Left lobe of liver (tissue), 2 donors: ENCODE data around the gene SLC2A4. TPM values are rescaled to one million over a fixed set of nuclear protein-coding genes. Genes with fewer than 3 reads are reported as not detected.
A peak's percentile ranks its signal among the peaks of the same experiment; 100 is the strongest.

Experiments
- ATAC-seq: fragments of 200-7000 bp; cut with Tn5 transposase; one replicate; pipeline ENCODE4 v1.9.1; 2020; ENCODE audit warnings: mild to moderate bottlenecking, moderate library complexity
- DNase-seq: peaks from one replicate; pipeline ENCODE4 v3.0.0-alpha.2; 2020; ENCODE audit warnings: low spot score
- total RNA-seq: library from RNA; stranded (reverse); gene quantifications from one replicate; pipeline ENCODE4 v1.2.1, GENCODE V29; 2021
- donor health status: DM: no; HTN: no; CAD: no; lungs with moderate emphysema.
- donor health status: DM: no; HTN: yes; CAD: no.

SLC2A4 gene
- total RNA-seq, 1 donor from 2014 or later = 0.48 TPM

DNA sequence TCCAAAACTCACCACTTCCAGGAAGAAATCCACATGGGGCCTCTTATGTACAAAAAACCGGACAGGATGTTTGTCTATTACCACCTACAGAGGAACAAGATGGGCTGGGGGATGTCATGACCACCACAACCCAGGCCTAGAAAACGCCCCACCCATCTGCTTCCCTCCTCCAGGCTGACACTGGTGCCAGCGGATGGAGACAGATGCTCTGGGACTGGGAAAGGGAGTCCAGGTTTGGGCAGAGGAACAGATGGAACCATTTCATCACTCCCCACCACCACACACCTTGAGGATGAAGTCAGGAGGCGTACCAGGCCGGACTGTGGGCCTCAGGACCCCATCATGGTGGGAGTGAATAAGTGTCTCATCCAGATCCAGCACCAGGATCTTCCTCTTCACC is 34.7 kb upstream of the SLC2A4 start:
- ATAC-seq (no peak), DNase-seq (no peak)

GRCh38 chr17:7248796-7249195 is 32.7 kb upstream of the SLC2A4 start:
- ATAC-seq = no peak
- DNase-seq = no peak

- ATAC-seq = no peak
- no peak for DNase-seq
Measured at GRCh38 chr17:7249214-7249613, 32.3 kb upstream of the SLC2A4 start.

DNA sequence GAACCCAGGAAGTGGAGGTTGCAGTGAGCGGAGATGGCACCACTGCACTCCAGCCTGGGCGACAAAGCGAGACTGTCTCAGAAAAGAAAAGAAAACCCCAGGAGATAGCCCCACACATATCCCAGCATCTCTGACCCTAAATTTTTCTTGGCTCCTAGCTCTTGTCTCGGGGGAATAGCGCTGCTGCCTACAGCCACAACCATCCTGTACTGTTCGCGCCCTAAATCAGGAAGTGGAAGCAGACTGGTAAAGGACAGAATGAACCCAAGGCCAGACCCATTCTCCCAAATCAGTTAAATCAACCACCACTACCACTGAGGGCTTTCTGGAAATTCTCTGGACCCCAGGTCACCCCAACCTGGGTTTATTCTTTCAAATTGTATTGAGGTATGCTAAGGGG is 31.7 kb upstream of the SLC2A4 start:
- no peak for ATAC-seq
- DNase-seq = no peak

GRCh38 chr17:7250695-7251627 is 30.6 kb upstream of the SLC2A4 start:
- DNase-seq (peak; percentile 52), ATAC-seq (no peak)

- DNase-seq = peak; percentile 99
- peak; percentile 87 for ATAC-seq
Measured at GRCh38 chr17:7251661-7252175, 29.8 kb upstream of the SLC2A4 start, which contains the start of gene CTDNEP1. TSS of gene CTDNEP1 (minus strand) at chr17:7251734. CDS start at chr17:7251296, 438 bp downstream.

DNA sequence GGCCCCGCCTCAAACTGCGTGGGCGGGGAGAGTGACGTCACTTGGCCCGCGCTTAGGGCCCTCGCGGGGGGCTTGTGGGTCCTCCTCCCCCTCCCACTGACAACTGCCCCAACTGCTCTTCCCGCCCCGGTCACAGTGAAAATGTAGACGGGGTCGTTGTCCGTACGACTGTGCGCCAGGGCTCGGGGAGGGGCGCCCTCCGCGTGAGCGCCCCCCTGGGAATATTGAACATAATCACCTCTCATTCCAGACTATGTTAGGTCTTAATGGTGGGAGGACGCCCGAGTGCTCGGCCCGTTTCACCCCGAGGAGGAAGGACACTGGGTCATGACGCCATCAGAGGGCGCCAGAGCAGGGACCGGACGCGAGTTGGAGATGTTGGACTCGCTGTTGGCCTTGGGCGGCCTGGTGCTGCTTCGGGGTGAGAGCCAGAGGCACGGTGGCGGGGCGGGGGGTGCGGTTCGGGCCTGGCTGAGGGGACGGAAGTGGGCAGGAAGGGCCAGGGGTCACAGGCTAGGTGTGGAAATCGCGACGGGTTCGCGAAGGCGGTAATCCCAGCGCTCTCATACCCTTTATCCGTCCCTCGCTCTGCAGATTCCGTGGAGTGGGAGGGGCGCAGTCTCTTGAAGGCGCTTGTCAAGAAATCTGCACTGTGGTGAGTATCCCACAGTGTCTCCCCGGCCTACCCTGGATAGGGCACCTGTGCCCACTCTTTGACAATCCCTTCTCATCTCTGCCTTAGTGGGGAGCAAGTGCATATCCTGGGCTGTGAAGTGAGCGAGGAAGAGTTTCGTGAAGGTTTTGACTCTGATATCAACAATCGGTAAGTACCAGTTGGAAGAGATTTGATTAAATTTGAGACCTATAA is 29.1 kb upstream of the SLC2A4 start, which contains the start of gene ELP5:
ELP5 (plus strand) TSS at position 40 of the 868 bp plus-strand sequence; CDS start at position 376, 336 bp downstream.
- peak; percentile 77 for ATAC-seq
- DNase-seq = peak; percentile 96

DNA sequence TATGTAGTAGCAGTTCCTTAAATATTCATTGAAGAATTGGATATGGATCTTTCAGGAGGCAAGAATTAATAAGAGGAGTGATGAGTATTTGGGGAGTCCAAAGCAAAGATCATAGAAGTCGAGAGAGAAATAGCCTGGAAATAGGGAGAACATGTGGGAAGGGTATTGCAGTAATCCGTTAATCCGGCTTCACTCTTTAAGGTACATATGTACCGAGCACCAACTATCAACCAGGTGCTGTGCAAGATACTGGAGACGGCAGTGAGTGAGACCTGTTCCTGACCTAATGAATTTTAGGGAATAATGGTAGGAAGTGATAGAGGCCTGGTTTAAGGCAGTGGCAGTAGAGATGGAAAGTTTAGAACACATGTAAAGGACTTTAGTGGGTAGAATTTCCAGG is 28.4 kb upstream of the SLC2A4 start:
- ATAC-seq (no peak), DNase-seq (no peak)

DNA sequence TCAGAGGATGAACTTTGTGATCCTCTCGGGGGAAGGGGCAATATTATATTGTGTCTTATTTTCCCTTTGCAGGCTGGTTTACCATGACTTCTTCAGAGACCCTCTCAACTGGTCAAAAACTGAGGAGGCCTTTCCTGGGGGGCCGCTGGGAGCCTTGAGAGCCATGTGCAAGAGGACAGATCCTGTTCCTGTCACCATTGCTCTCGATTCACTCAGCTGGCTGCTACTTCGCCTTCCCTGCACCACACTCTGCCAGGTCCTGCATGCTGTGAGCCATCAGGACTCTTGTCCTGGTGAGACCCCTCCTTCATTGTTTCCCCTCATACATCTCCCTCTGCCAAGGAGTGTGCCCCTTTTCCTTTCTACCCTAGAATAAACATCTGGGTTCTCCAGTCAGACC is 27.0 kb upstream of the SLC2A4 start:
- DNase-seq (no peak), ATAC-seq (no peak)

GRCh38 chr17:7256766-7257456 is 24.6 kb upstream of the SLC2A4 start:
- no peak for DNase-seq
- ATAC-seq = no peak

GRCh38 chr17:7258731-7259554 is 22.6 kb upstream of the SLC2A4 start:
- ATAC-seq (peak; percentile 66), DNase-seq (peak; percentile 92)

GRCh38 chr17:7259555-7259889 is 22.0 kb upstream of the SLC2A4 start:
- DNase-seq = no peak
- ATAC-seq = peak; percentile 1

GRCh38 chr17:7260151-7260550 is 21.4 kb upstream of the SLC2A4 start:
- DNase-seq (no peak), ATAC-seq (peak; percentile 5)

DNA sequence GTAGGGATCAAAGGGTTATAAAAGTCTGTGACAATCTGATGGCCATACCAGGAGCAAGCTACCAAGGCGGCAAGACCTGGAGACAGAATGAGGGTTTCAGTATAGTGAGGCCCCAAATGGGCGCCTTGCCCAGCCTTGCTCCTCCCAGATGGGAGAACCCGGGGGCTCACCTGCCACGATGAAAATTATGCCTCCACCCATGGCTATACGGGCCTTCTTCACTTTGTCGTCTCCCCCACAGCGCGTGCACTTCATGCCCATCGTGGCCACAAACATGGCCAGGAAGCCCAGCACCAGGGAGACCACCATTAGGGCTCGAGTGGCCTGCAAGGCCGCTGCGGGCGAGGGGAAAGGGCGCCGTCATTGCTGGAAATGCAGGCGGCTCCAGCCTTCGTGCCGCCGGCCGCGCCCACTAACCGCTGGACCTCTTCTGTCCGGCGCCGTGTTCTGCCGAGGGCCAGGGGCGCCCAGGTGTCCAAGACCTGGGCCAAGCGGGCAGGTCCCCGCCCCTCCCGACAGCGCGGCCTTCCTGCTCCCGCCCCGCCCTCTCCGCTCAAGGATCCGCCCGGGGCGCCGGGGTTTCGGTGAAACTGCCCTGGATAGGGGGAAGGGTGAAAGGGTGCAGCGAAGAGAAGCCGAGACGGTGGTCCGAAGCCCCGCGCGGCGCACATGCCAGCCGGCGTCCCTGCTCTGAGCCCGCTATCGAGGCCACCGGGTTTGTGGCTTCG is 20.7 kb upstream of the SLC2A4 start:
- peak; percentile 91 for DNase-seq

DNA sequence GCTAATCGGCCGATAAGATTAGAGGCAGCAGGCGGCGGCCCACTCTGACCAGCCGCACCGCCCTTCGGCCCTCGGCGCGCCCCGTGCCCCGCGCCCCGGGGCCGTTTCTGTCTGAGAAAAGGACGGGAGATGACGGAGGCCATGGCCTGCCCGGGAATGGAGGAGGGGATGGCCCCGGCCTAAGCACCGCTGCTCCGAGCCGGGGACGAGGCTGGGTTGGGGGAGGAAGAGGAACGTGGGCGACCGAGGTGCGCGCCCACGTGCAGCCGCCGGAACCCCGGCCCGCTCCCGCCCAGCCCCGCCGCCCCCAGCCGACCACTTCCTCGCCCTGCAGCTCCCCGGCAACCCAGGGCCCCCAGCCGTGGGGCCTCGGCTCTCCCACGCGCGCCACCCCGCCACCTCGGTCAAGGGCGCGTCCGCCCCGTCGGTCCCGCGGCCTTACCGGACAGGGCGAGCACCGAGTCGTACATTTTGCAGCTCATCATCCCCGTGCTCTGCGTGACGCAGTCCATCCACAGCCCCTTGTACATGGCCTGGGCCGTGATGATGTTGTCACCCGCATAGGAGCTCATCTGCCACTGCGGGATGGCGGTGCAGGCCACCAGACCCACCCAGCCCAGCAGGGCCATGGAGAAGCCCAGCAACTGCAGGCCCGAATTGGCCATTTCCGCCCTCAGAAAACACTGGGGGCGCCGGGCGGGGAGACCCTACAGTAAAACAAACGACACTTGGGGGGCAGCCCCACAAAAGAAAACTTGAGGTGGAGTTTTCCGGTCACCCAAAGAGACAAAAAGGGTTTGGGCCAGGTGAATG is 19.9 kb upstream of the SLC2A4 start:
- no peak for DNase-seq
- ATAC-seq = peak; percentile 30

More for the DNA sequence above, 20.7 kb upstream of the SLC2A4 start:
- ATAC-seq = peak; percentile 78

DNA sequence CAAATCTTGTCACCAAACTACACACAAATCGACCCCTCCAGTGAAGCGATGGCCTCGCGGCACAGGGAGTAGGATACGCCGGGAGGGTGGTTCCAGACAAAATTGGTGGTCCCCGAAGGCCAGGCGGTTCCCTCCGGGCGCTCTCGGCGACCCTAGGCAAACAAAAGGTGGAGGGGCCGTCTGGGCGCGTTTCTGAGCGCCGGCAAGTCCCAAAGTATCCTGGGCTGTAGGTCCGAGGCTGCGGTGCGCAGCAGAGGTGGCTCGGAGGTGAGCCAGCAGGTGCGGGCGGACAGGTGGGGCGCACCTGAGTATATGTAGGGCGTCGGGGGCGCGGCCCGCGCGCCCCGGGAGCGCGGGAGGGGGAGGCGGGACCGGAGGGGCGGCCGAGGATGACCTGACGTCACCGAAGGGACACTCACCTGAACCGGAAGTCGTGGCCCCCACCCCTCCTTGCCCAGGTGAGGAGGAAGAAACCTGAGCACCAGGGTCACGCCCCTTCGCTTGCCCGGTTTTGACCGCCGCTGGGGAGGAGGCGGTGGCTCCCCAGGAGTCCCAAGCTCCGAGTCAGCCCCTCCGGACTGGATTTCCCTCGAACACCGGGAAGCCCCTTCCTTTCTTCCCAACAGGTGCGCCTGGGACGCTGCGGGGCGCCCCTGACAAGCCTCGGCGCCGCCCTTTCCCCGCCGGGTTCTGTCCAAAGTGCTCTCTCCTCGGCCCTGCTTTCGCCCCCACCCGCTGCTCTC is 19.2 kb upstream of the SLC2A4 start, which contains the start of gene CLDN7:
CLDN7 (minus strand) TSS at position 287 of the 743 bp plus-strand sequence. CDS start 435 bp downstream, outside the sequence.
- no peak for ATAC-seq

More for the DNA sequence above, 19.2 kb upstream of the SLC2A4 start, which contains the start of gene CLDN7:
- peak; percentile 62 for DNase-seq
